Central memory CD8-positive, alpha-beta T cell (primary cell): ENCODE data around the gene NUDT12.

ENCODE experiments used
- ATAC-seq: fragments of 150-1000 bp; cut with Tn5 transposase; replicated peaks from 2 replicates; pipeline ENCODE4 v1.10.0; 2022; ENCODE audit warnings: mild to moderate bottlenecking, moderate FRiP score, moderate number of reproducible peaks; ENCODE audit not compliant: poor library complexity, severe bottlenecking; ENCODE audit errors: extremely low read depth
- DNase-seq, 2 donors: peaks; one replicate each; pipeline ENCODE4 v3.0.0; 2021; ENCODE audit warnings: low spot score in 2 of 2
- H3K27ac Mint-ChIP-seq: one replicate; pipeline ENCODE4 v1.8.0; 2022; ENCODE audit warnings: low read depth, mild to moderate bottlenecking, moderate library complexity, mixed read lengths
- H3K27me3 Mint-ChIP-seq: one replicate; pipeline ENCODE4 v1.8.0; 2022; ENCODE audit warnings: mixed read lengths
- H3K36me3 Mint-ChIP-seq: one replicate; pipeline ENCODE4 v1.8.0; 2022; ENCODE audit warnings: mild to moderate bottlenecking, moderate library complexity, mixed read lengths; ENCODE audit not compliant: insufficient read depth
- H3K4me1 Mint-ChIP-seq: one replicate; pipeline ENCODE4 v1.8.0; 2022; ENCODE audit warnings: mixed read lengths
- H3K4me3 Mint-ChIP-seq: one replicate; pipeline ENCODE4 v1.8.0; 2022; ENCODE audit warnings: mild to moderate bottlenecking, moderate library complexity, mixed read lengths
- H3K9me3 Mint-ChIP-seq: one replicate; pipeline ENCODE4 v1.8.0; 2022; ENCODE audit warnings: mixed read lengths

The NUDT12 gene

GRCh38 chr5:103562453-103563157 lies at the start of gene NUDT12:
TSS of gene NUDT12 (minus strand) at chr5:103562789. CDS start at chr5:103560248, 2,541 bp downstream.
- DNase-seq (no peak), ATAC-seq (peak; percentile 40)
- no peaks in the 10 kb centered on the region for H3K36me3 Mint-ChIP-seq
- no peak within 1 kb of the TSS for H3K27ac Mint-ChIP-seq
- peak within 1 kb of the TSS; percentile 73 for H3K4me3 Mint-ChIP-seq
- peaks cover 9% of the 10 kb centered on the region for H3K27me3 Mint-ChIP-seq
- no peaks in the 10 kb centered on the region for H3K9me3 Mint-ChIP-seq
- peaks cover 9% of the 10 kb centered on the region for H3K4me1 Mint-ChIP-seq

- H3K4me3 Mint-ChIP-seq = no peak overlapping the region
- H3K36me3 Mint-ChIP-seq = no peaks in the 10 kb centered on the region
- no peaks in the 10 kb centered on the region for H3K4me1 Mint-ChIP-seq
- DNase-seq = no peak
- H3K27me3 Mint-ChIP-seq = no peaks in the 10 kb centered on the region
- H3K9me3 Mint-ChIP-seq = peaks cover 7% of the 10 kb centered on the region
- ATAC-seq = no peak
- H3K27ac Mint-ChIP-seq = no peak overlapping the region
These were observed 44.8 kb upstream of the NUDT12 start for GRCh38 chr5:103607346-103607745.

- Mint-ChIP-seq H3K9me3 (no peaks in the 10 kb centered on the region), H3K27me3 (no peaks in the 10 kb centered on the region), H3K4me3 (no peak overlapping the region), H3K27ac (no peak overlapping the region), H3K36me3 (no peaks in the 10 kb centered on the region), H3K4me1 (no peaks in the 10 kb centered on the region)
- DNase-seq = no peak
- ATAC-seq = no peak
These were observed 42.7 kb upstream of the NUDT12 start for GRCh38 chr5:103605277-103605676.

GRCh38 chr5:103602438-103602837 lies 39.8 kb upstream of the NUDT12 start:
- DNase-seq (no peak), ATAC-seq (no peak)
- Mint-ChIP-seq H3K9me3 (no peaks in the 10 kb centered on the region), H3K4me3 (no peak overlapping the region), H3K27me3 (no peaks in the 10 kb centered on the region), H3K4me1 (no peaks in the 10 kb centered on the region), H3K27ac (no peak overlapping the region), H3K36me3 (no peaks in the 10 kb centered on the region)

- DNase-seq = no peak
- H3K9me3 Mint-ChIP-seq = no peaks in the 10 kb centered on the region
- no peaks in the 10 kb centered on the region for H3K27me3 Mint-ChIP-seq
- peaks cover 1% of the 10 kb centered on the region for H3K36me3 Mint-ChIP-seq
- H3K27ac Mint-ChIP-seq = no peak overlapping the region
- H3K4me3 Mint-ChIP-seq = no peak overlapping the region
- no peaks in the 10 kb centered on the region for H3K4me1 Mint-ChIP-seq
- ATAC-seq = no peak
These were observed 38.7 kb upstream of the NUDT12 start for GRCh38 chr5:103601314-103601713.

GRCh38 chr5:103600086-103600485 lies 37.5 kb upstream of the NUDT12 start:
- H3K4me3 Mint-ChIP-seq = no peak overlapping the region
- H3K36me3 Mint-ChIP-seq = peaks cover 1% of the 10 kb centered on the region
- no peaks in the 10 kb centered on the region for H3K9me3 Mint-ChIP-seq
- ATAC-seq (no peak), DNase-seq (no peak)
- H3K4me1 Mint-ChIP-seq = no peaks in the 10 kb centered on the region
- H3K27me3 Mint-ChIP-seq = no peaks in the 10 kb centered on the region
- H3K27ac Mint-ChIP-seq = no peak overlapping the region

- ATAC-seq = no peak
- H3K27me3 Mint-ChIP-seq = no peaks in the 10 kb centered on the region
- H3K27ac Mint-ChIP-seq = no peak overlapping the region
- H3K4me3 Mint-ChIP-seq = no peak overlapping the region
- H3K9me3 Mint-ChIP-seq = no peaks in the 10 kb centered on the region
- H3K4me1 Mint-ChIP-seq = no peaks in the 10 kb centered on the region
- peaks cover 1% of the 10 kb centered on the region for H3K36me3 Mint-ChIP-seq
- DNase-seq = no peak
These were observed 36.5 kb upstream of the NUDT12 start for GRCh38 chr5:103598997-103599566.

- Mint-ChIP-seq H3K27me3 (no peaks in the 10 kb centered on the region), H3K27ac (no peak overlapping the region), H3K4me3 (no peak overlapping the region), H3K9me3 (no peaks in the 10 kb centered on the region), H3K4me1 (no peaks in the 10 kb centered on the region), H3K36me3 (peaks cover 2% of the 10 kb centered on the region)
- ATAC-seq = no peak
- DNase-seq = no peak
These were observed 27.6 kb upstream of the NUDT12 start for GRCh38 chr5:103590221-103590620.

GRCh38 chr5:103589776-103590175 lies 27.2 kb upstream of the NUDT12 start:
- ATAC-seq = no peak
- Mint-ChIP-seq H3K27me3 (no peaks in the 10 kb centered on the region), H3K4me1 (no peaks in the 10 kb centered on the region), H3K9me3 (no peaks in the 10 kb centered on the region), H3K27ac (no peak overlapping the region), H3K4me3 (no peak overlapping the region), H3K36me3 (peaks cover 2% of the 10 kb centered on the region)
- DNase-seq = no peak

- DNase-seq (no peak), ATAC-seq (no peak)
- Mint-ChIP-seq H3K4me1 (no peaks in the 10 kb centered on the region), H3K9me3 (no peaks in the 10 kb centered on the region), H3K36me3 (peaks cover 2% of the 10 kb centered on the region), H3K27ac (no peak overlapping the region), H3K27me3 (no peaks in the 10 kb centered on the region), H3K4me3 (no peak overlapping the region)
These were observed 26.8 kb upstream of the NUDT12 start for GRCh38 chr5:103589357-103589756.

GRCh38 chr5:103587185-103587748 lies 24.7 kb upstream of the NUDT12 start:
- Mint-ChIP-seq H3K27me3 (no peaks in the 10 kb centered on the region), H3K4me1 (no peaks in the 10 kb centered on the region)
- ATAC-seq = no peak

GRCh38 chr5:103582364-103582763 lies 19.8 kb upstream of the NUDT12 start:
- Mint-ChIP-seq H3K4me3 (no peak overlapping the region), H3K9me3 (no peaks in the 10 kb centered on the region), H3K27me3 (no peaks in the 10 kb centered on the region), H3K4me1 (no peaks in the 10 kb centered on the region), H3K36me3 (no peaks in the 10 kb centered on the region), H3K27ac (no peak overlapping the region)
- no peak for ATAC-seq
- DNase-seq = no peak

More at GRCh38 chr5:103587185-103587748, 24.7 kb upstream of the NUDT12 start:
- no peak for DNase-seq
- Mint-ChIP-seq H3K36me3 (no peaks in the 10 kb centered on the region), H3K4me3 (no peak overlapping the region), H3K9me3 (no peaks in the 10 kb centered on the region), H3K27ac (no peak overlapping the region)

GRCh38 chr5:103573411-103573810 lies 10.8 kb upstream of the NUDT12 start:
- Mint-ChIP-seq H3K4me1 (no peaks in the 10 kb centered on the region), H3K36me3 (no peaks in the 10 kb centered on the region), H3K27me3 (no peaks in the 10 kb centered on the region), H3K9me3 (no peaks in the 10 kb centered on the region), H3K27ac (no peak overlapping the region), H3K4me3 (no peak overlapping the region)
- ATAC-seq (no peak), DNase-seq (no peak)
